T-helper 22 cell (primary cell): ENCODE data around the gene SNTA1.
A peak's percentile ranks its signal among the peaks of the same experiment; 100 is the strongest.
"Not testable (repeated sequence)": the region's sequence is repeated elsewhere in the genome, so short reads cannot be mapped to it uniquely, and the experiment has no call there.

Experiments used
- DNase-seq: peaks from one replicate; pipeline ENCODE4 v3.0.0-alpha.2; 2020; ENCODE audit warnings: low read depth

The SNTA1 gene

GRCh38 chr20:33443512-33444239 is at the start of gene SNTA1:
SNTA1 (minus strand) TSS chr20:33443763; CDS start chr20:33443620, 143 bp downstream.
- DNase-seq = peak; percentile 88

- no peak for DNase-seq
Measured at GRCh38 chr20:33490934-33491656, 47.5 kb upstream of the SNTA1 start.

- DNase-seq = no peak
Measured at GRCh38 chr20:33490023-33490933, 46.7 kb upstream of the SNTA1 start, which contains the start of gene CBFA2T2. CBFA2T2 (plus strand) TSS chr20:33490096; CDS start chr20:33490268, 172 bp downstream.

- peak; percentile 97 for DNase-seq
Measured at GRCh38 chr20:33489495-33490022, 46.0 kb upstream of the SNTA1 start.

- DNase-seq = not testable (repeated sequence)
Measured at GRCh38 chr20:33488661-33489494, 45.3 kb upstream of the SNTA1 start.

GRCh38 chr20:33488201-33488600 is 44.6 kb upstream of the SNTA1 start:
- no peak for DNase-seq

GRCh38 chr20:33483186-33483585 is 39.6 kb upstream of the SNTA1 start:
- not testable (repeated sequence) for DNase-seq

GRCh38 chr20:33482581-33482980 is 39.0 kb upstream of the SNTA1 start:
- no peak for DNase-seq

GRCh38 chr20:33481431-33481941 is 37.9 kb upstream of the SNTA1 start:
- DNase-seq = no peak

- no peak for DNase-seq
Measured at GRCh38 chr20:33480048-33480447, 36.5 kb upstream of the SNTA1 start.

GRCh38 chr20:33477386-33478234 is 34.0 kb upstream of the SNTA1 start:
- no peak for DNase-seq

- no peak for DNase-seq
Measured at GRCh38 chr20:33475381-33476152, 32.0 kb upstream of the SNTA1 start.

- DNase-seq = no peak
Measured at GRCh38 chr20:33474963-33475362, 31.4 kb upstream of the SNTA1 start.

- no peak for DNase-seq
Measured at GRCh38 chr20:33474097-33474873, 30.7 kb upstream of the SNTA1 start.

- DNase-seq = no peak
Measured at GRCh38 chr20:33472868-33473435, 29.4 kb upstream of the SNTA1 start.

- no peak for DNase-seq
Measured at GRCh38 chr20:33470866-33471265, 27.3 kb upstream of the SNTA1 start.

GRCh38 chr20:33470457-33470856 is 26.9 kb upstream of the SNTA1 start:
- DNase-seq = no peak

GRCh38 chr20:33466303-33466646 is 22.7 kb upstream of the SNTA1 start:
- no peak for DNase-seq
